GM19397 (cell line): ENCODE data around the gene KEAP1.
"Not testable (repeated sequence)": the region's sequence is repeated elsewhere in the genome, so short reads cannot be mapped to it uniquely, and the experiment has no call there.

Experiments used
- ATAC-seq: cut with Tn5 transposase; IDR thresholded peaks from one replicate; pipeline ENCODE4 v1.9.1; 2021; ENCODE audit warnings: mild to moderate bottlenecking, moderate library complexity; ENCODE audit not compliant: unreplicated experiment

KEAP1 gene

GRCh38 chr19:10500247-10500592, 2.9 kb downstream of the KEAP1 start:
- no peak for ATAC-seq

GRCh38 chr19:10499550-10500246, 3.5 kb downstream of the KEAP1 start:
- ATAC-seq = no peak

DNA sequence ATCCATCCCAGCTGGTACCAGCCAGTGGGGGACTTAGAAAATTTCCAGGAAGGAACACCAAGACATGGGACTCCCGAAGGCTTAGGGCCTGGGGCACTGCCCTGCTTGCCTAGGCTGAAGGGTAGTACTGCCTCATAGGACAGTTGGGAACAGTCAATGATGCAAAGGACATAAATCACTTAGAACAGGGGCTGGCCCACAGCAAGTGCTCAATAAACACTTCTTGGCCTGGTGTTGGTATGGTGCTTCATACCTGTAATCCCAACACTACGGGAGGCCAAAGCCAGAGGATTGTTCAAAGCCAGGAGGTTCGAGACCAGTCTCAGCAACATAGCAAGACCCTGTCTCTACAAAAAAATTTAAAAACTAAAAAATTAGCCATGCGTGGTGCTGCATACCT, 5.8 kb downstream of the KEAP1 start:
- no peak for ATAC-seq

GRCh38 chr19:10491472-10492047, 11.6 kb downstream of the KEAP1 start:
- no peak for ATAC-seq

DNA sequence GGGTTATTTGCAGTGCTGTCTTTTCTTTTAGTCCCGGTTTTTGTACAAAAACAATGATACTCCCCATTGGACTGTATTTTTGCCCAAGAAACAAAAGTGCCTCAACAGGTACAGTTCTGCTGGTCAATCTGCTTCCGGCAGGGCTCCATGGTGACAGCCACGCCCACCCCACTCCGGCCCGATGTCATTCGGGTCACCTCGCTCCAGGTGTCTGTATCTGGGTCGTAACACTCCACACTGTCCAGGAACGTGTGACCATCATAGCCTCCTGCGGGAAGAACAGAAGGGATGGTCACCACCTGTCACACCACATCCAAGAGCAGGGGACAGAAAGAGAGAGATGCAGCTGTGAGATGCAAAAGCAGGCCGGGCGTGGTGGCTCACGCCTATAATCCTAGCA, 16.6 kb downstream of the KEAP1 start:
- no peak for ATAC-seq

GRCh38 chr19:10478903-10479384, 24.2 kb downstream of the KEAP1 start:
- no peak for ATAC-seq

DNA sequence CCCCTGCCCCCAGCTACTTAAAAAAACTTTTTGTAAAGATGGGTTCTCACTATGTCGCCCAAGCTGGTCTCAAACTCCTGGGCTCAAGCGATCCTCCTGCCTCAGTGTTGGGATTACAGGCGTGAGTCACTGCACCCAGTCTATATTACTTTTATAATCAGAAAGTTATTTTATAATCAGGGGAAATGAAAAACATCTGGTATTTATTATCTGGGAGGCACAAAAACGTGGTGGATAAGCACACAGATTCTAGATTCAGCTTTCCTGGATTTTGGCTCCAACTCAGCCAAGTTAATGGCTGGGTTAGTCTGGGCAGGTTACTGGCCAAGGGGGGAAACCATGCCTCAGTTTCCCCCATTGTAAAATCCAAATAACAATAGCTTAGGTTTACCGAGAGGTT, 24.7 kb downstream of the KEAP1 start:
- no peak for ATAC-seq

DNA sequence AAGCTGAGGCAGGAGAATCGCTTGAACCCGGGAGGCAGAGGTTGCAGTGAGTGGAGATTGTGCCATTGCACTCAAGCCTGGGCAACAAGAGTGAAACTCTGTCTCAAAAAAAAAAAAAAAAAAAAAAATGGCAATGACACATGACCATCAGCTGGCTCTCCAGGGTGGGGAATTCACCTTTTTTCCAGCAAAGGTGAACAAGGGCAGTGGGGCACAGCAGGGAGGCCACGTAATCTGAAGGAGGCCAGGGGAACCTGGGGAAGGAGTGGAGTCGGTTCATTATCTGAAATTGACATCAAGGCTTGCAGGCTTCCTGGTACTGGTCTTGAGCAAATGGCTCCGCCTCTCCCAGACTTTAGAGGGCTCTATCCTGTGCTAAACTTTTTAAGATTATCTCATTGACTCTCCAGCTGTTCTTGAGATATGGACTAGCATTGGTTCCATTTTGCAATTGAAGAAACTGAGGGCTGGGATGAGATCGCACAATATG, 28.1 kb downstream of the KEAP1 start:
- ATAC-seq = no peak

- no peak for ATAC-seq
These were observed 30.0 kb downstream of the KEAP1 start for GRCh38 chr19:10473192-10473591.

GRCh38 chr19:10471909-10472308, 31.2 kb downstream of the KEAP1 start:
- no peak for ATAC-seq

- ATAC-seq = no peak
These were observed 35.0 kb downstream of the KEAP1 start for GRCh38 chr19:10468133-10468532.

DNA sequence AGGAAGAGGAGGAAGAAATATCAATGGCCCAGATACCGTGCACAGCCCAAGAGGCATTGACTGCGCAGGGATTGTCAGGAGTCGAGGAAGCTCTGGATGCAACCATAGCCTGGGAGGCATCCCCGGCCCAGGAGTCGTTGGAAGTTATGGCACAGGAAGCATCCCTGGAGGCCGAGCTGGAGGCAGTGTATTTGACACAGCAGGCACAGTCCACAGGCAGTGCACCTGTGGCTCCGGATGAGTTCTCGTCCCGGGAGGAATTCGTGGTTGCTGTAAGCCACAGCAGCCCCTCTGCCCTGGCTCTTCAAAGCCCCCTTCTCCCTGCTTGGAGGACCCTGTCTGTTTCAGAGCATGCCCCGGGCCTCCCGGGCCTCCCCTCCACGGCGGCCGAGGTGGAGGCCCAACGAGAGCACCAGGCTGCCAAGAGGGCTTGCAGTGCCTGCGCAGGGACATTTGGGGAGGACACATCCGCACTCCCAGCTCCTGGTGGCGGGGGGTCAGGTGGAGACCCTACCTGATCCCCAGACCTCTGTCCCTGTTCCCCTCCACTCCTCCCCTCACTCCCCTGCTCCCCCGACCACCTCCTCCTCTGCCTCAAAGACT, 36.0 kb downstream of the KEAP1 start:
- no peak for ATAC-seq

GRCh38 chr19:10464456-10464855, 38.7 kb downstream of the KEAP1 start:
- ATAC-seq = no peak

DNA sequence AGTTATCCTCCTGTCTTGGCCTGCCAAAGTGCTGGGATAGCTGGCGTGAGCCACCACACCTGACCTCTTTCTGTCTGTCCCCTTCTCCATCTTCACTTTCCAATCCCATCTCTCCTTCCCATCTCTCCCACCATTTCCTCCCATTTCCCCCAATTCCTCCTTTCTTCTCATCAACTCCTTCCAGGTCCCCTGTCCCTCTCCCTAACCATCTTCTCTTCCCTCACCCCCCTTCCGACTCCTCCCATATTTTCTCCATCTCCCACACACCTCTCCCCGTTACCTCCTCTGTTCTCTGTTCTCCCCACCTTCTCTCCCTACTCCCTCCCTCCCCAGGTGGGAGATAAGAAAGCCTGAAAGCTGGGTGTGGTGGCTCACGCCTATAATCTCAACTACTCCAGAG, 40.6 kb downstream of the KEAP1 start:
- no peak for ATAC-seq

DNA sequence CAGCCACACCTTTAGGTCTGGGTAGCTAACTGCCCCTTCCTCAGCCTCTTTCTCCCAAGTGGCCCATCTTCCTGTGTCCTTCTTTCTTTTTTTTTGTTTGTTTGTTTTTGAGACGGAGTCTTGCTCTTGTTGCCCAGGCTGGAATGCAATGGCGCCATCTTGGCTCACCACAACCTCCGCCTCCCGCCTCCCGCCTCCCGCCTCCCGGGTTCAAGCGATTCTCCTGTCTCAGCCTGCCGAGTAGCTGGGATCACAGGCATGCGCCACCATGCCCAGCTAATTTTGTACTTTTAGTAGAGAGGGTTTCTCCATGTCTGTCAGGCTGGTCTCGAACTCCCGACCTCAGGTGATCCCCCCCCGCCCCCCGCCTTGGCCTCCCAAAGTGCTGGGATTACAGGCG, 41.1 kb downstream of the KEAP1 start:
- not testable (repeated sequence) for ATAC-seq

DNA sequence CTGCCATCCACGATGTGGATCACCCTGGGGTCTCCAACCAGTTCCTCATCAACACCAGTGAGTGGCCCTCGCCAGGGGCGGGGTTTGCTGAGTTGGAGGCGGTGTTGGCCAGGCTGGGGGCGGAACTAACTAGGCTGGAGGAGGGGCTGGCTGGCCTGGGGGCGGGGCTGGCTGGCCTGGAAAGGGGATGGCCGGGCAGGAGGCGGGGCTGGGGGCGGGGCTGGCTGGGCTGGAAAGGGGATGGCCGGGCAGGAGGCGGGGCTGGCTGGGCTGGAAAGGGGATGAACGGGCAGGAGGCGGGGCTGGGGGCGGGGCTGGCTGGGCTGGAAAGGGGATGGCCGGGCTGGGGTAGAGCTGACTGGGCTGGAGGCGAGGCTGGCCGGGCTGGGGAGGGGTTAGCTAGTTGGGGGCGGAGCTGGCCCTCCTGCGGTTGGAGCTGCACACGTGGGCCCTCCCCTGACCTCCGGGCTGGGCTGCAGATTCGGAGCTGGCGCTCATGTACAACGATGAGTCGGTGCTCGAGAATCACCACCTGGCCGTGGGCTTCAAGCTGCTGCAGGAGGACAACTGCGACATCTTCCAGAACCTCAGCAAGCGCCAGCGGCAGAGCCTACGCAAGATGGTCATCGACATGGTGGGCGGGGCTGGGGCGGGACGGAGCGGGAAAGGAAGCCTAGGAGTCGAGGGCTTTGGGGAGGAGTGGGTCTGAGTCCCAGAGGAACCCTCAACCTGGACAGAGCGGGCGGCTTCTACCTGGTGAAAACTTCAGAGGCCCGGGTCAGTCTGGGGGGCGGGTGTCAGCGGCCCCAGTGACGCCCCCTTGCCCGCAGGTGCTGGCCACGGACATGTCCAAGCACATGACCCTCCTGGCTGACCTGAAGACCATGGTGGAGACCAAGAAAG, 41.9 kb downstream of the KEAP1 start:
- peak; percentile 64 for ATAC-seq

GRCh38 chr19:10460714-10461046, 42.5 kb downstream of the KEAP1 start:
- no peak for ATAC-seq

DNA sequence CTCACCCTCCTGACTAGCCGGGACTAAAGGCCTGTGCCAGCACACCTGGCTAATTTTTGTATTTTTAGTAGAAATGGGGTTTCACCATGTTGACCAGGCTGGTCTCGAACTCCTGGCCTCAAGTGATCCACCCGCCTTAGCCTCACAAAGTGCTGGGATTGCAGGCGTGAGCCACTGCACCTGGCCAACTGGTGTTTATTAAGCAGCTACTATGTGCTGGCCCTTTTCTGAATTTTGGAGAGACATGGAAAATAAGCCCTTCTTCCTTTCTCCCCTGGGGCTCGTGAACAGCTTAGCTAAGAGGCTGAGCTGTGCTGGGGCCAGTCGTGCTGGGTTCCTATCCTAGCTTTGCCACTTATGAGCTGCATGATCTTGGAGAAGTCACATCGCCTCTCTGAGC, 44.4 kb downstream of the KEAP1 start:
- ATAC-seq = not testable (repeated sequence)

DNA sequence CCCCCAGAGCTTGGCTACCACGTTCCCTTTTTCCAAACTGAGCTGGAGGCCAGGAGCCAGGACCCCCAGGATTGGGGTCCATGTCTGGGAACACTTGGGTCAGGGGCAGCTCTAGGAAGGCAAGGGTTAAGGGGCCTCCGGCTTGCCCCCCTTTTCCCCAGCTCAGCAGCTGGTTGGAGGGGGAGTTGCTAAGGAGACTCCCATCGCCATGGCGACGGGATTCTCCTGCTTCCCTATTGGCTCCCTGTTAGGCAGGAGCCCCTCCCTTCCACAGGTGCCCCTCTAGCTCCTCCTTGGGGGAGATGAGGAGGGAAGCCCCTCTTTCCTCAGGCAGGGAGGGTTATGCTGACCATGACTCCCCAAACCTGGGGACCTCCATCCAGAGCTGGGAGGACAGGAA, 48.9 kb downstream of the KEAP1 start:
- ATAC-seq = no peak

GRCh38 chr19:10453852-10454251, 49.3 kb downstream of the KEAP1 start:
- no peak for ATAC-seq
